Measurements from ENCODE around the gene CLRN1.

Gene CLRN1, protein sequence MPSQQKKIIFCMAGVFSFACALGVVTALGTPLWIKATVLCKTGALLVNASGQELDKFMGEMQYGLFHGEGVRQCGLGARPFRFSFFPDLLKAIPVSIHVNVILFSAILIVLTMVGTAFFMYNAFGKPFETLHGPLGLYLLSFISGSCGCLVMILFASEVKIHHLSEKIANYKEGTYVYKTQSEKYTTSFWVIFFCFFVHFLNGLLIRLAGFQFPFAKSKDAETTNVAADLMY

DNA sequence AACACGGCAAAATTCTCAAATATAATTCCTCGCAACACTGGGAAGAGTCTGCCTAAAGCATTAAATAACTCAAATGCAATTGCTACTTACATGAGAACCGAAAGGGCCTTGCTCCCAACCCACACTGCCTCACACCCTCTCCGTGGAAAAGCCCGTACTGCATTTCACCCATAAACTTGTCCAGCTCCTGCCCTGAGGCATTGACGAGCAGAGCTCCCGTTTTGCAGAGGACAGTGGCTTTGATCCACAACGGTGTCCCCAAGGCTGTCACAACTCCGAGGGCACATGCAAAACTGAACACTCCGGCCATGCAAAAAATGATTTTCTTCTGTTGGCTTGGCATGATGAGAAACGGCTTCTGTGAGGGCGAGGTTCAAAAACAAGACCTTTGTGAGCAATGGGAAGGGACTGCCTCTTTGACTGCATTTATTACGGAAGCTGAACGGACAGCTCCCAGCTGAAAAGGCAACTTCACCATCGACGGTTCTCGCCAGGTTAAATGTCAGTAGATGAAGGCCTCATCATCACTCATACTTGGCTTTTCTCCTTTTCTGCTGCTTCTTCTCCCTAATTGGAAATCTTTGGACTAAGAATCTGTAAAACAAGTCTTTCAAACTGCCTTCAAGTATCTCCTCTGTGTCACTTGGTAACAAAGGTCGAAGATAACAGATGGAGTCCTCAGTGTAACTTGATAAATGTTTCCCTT lies at the start of gene CLRN1:
Gene CLRN1 (minus strand): TSS at position 362 of the 706 bp plus-strand sequence. CDS start 19 bp downstream, at position 343.
- no peak for ATAC-seq (replicated peaks; ENCODE audit: extremely low read depth, poor library complexity, severe bottlenecking)
- Mint-ChIP-seq H3K9me3 (no peaks in the 10 kb centered on the region), H3K27me3 (peaks cover 40% of the 10 kb centered on the region), H3K4me1 (no peaks in the 10 kb centered on the region), H3K36me3 (ENCODE audit: insufficient read depth) (no peaks in the 10 kb centered on the region), H3K27ac (ENCODE audit: low read depth) (no peak within 1 kb of the TSS), H3K4me3 (no peak within 1 kb of the TSS)
- no peak for DNase-seq (ENCODE audit: low spot score in 2 of 2)

DNA sequence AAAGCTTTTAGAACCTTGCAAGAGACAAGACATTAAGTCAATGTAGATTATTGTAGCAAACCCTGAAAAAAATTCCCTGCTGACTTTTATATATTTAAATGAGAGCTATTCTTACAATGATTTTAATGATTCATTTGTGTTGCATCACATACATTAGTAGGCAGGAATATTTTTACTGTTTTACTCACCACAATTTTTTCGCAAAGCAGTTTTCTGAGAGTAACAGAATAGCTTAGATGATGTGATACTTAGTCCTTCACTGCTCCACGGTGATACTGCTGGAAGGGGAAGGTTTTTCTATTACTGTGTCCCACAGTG lies 43.9 kb upstream of the CLRN1 start:
- DNase-seq (ENCODE audit: low spot score in 2 of 2) (no peak), ATAC-seq (replicated peaks; ENCODE audit: extremely low read depth, poor library complexity, severe bottlenecking) (no peak)
- no peaks in the 10 kb centered on the region for H3K36me3 Mint-ChIP-seq (ENCODE audit: insufficient read depth)
- no peaks in the 10 kb centered on the region for H3K4me1 Mint-ChIP-seq
- no peak overlapping the region for H3K4me3 Mint-ChIP-seq
- H3K27ac Mint-ChIP-seq (ENCODE audit: low read depth) = no peak overlapping the region
- H3K27me3 Mint-ChIP-seq = peaks cover 22% of the 10 kb centered on the region
- H3K9me3 Mint-ChIP-seq = no peaks in the 10 kb centered on the region

DNA sequence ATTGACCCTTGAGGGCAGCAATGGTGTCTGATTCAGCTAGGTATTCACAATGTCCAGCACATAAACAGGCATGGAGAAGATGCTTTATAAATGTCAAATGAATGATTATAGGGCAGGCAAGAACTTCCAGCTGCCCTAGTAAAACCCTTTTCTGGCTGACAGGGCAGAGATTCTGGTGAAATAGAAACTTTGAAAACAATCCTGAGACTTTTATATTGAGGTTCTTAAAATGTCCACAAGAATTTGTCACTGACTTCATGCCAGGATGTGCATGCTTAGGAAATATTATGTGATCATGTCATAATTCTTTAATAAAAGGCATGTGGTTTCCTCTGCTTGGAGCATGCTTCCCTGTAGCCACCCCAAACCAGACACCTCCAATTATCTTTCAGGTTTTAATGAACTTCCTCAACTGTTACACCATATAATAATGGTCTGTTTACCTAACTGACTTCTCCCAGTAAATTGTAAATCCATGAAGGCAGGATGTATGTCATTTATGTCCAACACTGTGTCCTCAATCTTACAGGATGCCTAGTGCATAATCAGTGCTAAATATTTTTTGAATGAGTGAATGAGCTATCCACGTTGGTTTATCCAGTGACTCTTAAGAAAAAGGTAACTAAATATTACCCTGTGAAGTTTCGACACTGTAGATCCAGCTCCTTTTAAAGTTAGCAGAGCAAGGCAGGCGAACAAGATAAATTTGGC lies 43.4 kb upstream of the CLRN1 start:
- no peak for ATAC-seq (replicated peaks; ENCODE audit: extremely low read depth, poor library complexity, severe bottlenecking)
- Mint-ChIP-seq H3K27me3 (peaks cover 22% of the 10 kb centered on the region), H3K9me3 (no peaks in the 10 kb centered on the region), H3K36me3 (ENCODE audit: insufficient read depth) (no peaks in the 10 kb centered on the region), H3K27ac (ENCODE audit: low read depth) (no peak overlapping the region), H3K4me3 (no peak overlapping the region), H3K4me1 (no peaks in the 10 kb centered on the region)
- no peak for DNase-seq (ENCODE audit: low spot score in 2 of 2)

DNA sequence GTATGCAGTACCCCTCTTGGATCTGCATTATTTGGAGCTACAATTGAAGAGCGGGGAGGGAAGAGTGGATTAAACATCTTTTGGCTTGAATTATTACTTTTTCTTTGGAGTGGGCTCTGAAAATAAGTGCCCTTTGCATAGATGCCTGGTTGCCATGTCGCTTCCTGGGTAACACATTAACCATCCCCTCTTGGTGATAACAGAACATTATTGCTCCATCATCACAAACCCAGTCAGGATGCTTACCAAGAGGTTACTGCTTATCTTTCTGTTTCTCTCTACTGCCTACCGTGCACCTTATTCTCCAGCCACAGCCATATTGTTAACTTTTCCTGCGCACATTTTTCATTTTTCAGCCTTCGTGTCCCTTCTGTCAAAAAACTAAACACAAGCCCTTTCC lies 42.7 kb upstream of the CLRN1 start:
- Mint-ChIP-seq H3K27me3 (peaks cover 22% of the 10 kb centered on the region), H3K27ac (ENCODE audit: low read depth) (no peak overlapping the region), H3K4me1 (no peaks in the 10 kb centered on the region), H3K36me3 (ENCODE audit: insufficient read depth) (no peaks in the 10 kb centered on the region), H3K9me3 (no peaks in the 10 kb centered on the region), H3K4me3 (no peak overlapping the region)
- ATAC-seq (replicated peaks; ENCODE audit: extremely low read depth, poor library complexity, severe bottlenecking) (no peak), DNase-seq (ENCODE audit: low spot score in 2 of 2) (no peak)

DNA sequence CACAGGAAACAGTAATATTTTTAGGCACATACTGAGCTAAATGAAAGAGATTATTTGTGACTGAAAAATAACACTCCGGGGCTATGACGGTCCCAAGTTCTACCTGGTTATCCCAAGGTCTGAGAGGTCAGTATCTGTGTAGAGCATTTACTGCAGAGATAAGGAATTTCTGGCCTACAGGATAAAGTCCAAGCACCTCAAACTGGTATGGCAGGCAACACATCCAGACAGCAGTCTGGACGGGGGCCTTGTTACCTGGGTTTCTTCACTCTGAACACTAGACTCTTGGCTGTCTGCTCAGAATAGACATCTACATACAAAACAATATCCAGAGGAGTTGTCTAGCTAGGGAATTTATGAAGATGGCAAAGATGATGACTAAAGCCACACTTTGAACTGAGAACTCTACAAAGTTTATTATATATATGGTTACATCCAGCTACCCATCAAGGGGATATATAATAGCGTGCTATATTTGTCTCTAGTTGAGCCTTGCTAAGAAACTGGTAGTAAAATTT lies 42.0 kb upstream of the CLRN1 start:
- no peak overlapping the region for H3K4me3 Mint-ChIP-seq
- peaks cover 22% of the 10 kb centered on the region for H3K27me3 Mint-ChIP-seq
- DNase-seq (ENCODE audit: low spot score in 2 of 2) (no peak), ATAC-seq (replicated peaks; ENCODE audit: extremely low read depth, poor library complexity, severe bottlenecking) (no peak)
- H3K36me3 Mint-ChIP-seq (ENCODE audit: insufficient read depth) = peaks cover 2% of the 10 kb centered on the region
- no peaks in the 10 kb centered on the region for H3K4me1 Mint-ChIP-seq
- H3K27ac Mint-ChIP-seq (ENCODE audit: low read depth) = no peak overlapping the region
- H3K9me3 Mint-ChIP-seq = no peaks in the 10 kb centered on the region

DNA sequence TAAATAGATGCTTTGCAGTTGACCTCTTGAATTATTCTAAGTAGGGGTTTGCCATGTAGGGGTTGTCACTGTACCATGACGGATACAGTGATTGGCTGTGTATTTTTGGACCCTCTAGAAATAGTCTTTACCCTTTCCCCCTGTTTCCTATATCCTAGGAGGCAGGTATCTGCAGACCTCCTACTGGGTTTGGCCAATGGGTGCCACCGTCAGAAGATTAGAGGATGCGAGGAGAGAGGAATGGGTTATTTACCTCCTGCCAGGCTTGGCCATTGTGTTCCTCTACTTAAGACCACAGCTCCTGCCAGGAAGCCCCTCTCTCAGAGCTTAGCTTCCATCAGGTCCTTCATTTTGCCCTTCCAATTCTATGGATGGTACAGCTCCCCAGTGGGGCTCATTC lies 40.2 kb upstream of the CLRN1 start:
- Mint-ChIP-seq H3K36me3 (ENCODE audit: insufficient read depth) (peaks cover 2% of the 10 kb centered on the region), H3K27me3 (peaks cover 22% of the 10 kb centered on the region), H3K4me3 (no peak overlapping the region), H3K4me1 (no peaks in the 10 kb centered on the region), H3K9me3 (no peaks in the 10 kb centered on the region), H3K27ac (ENCODE audit: low read depth) (no peak overlapping the region)
- DNase-seq (ENCODE audit: low spot score in 2 of 2) (no peak), ATAC-seq (replicated peaks; ENCODE audit: extremely low read depth, poor library complexity, severe bottlenecking) (no peak)

DNA sequence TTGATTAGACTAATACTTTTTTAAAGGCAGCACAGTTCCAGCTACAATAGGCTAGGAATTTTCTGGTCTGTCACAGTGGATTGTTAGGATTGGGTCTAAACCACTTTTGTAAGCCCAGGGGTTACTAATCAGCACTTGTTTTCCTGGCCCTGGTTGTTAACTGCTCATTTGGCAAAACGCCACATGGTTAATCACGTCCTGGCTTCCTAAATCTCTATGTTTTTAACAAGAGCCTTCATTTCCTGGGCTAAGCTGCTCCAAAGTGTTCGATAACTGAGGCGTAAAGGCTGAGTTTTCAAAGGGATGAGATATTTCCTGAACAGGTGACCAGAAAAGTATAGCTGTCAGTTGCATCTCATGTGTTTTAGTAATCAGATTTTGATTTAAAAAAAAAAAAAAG lies 38.9 kb upstream of the CLRN1 start:
- no peaks in the 10 kb centered on the region for H3K9me3 Mint-ChIP-seq
- DNase-seq (ENCODE audit: low spot score in 2 of 2) (no peak), ATAC-seq (replicated peaks; ENCODE audit: extremely low read depth, poor library complexity, severe bottlenecking) (no peak)
- H3K4me3 Mint-ChIP-seq = no peak overlapping the region
- no peak overlapping the region for H3K27ac Mint-ChIP-seq (ENCODE audit: low read depth)
- peaks cover 2% of the 10 kb centered on the region for H3K36me3 Mint-ChIP-seq (ENCODE audit: insufficient read depth)
- peaks cover 22% of the 10 kb centered on the region for H3K27me3 Mint-ChIP-seq
- H3K4me1 Mint-ChIP-seq = no peaks in the 10 kb centered on the region

DNA sequence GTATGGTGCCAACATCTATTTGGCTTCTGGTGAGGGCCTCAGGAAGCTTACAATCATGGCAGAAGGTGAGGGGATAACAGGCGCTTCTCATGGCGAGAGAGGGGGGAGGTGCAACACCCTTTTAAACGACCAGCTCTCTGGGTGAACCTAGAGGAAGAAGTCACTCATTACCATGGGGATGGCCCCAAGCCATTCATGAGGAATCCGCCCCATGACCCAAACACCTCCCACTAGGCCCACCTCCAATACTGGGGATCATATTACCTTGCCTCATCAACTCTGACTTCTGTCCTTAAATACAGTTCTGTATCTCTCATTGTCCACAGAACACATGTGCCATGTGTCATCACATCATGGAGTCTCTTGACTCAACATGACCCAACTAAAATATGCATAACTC lies 37.5 kb upstream of the CLRN1 start:
- H3K36me3 Mint-ChIP-seq (ENCODE audit: insufficient read depth) = peaks cover 2% of the 10 kb centered on the region
- H3K9me3 Mint-ChIP-seq = no peaks in the 10 kb centered on the region
- DNase-seq (ENCODE audit: low spot score in 2 of 2) (no peak), ATAC-seq (replicated peaks; ENCODE audit: extremely low read depth, poor library complexity, severe bottlenecking) (no peak)
- H3K27ac Mint-ChIP-seq (ENCODE audit: low read depth) = no peak overlapping the region
- H3K4me3 Mint-ChIP-seq = no peak overlapping the region
- peaks cover 25% of the 10 kb centered on the region for H3K27me3 Mint-ChIP-seq
- no peaks in the 10 kb centered on the region for H3K4me1 Mint-ChIP-seq

DNA sequence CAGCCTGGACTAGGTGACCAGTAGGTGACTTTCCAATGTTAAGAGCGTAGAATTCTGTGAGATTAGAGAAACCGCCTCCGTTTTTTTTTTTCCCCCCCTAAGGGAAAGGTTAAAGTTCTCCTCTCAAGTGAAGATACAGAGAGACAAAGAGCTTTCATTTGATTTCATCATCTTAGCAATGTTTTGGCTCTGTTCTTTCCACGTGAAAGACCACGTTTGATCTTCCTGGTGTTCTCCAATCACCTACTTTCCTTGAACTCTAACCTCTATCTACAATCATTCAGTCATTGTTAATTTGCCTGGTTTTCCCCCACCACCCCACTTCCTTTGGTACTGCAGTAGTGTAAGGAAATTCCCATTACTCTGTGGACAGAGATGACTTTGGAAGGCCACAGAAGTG lies 36.9 kb upstream of the CLRN1 start:
- no peak overlapping the region for H3K4me3 Mint-ChIP-seq
- H3K27ac Mint-ChIP-seq (ENCODE audit: low read depth) = no peak overlapping the region
- DNase-seq (ENCODE audit: low spot score in 2 of 2) (no peak), ATAC-seq (replicated peaks; ENCODE audit: extremely low read depth, poor library complexity, severe bottlenecking) (no peak)
- H3K27me3 Mint-ChIP-seq = peaks cover 29% of the 10 kb centered on the region
- peaks cover 2% of the 10 kb centered on the region for H3K36me3 Mint-ChIP-seq (ENCODE audit: insufficient read depth)
- H3K4me1 Mint-ChIP-seq = no peaks in the 10 kb centered on the region
- H3K9me3 Mint-ChIP-seq = no peaks in the 10 kb centered on the region

DNA sequence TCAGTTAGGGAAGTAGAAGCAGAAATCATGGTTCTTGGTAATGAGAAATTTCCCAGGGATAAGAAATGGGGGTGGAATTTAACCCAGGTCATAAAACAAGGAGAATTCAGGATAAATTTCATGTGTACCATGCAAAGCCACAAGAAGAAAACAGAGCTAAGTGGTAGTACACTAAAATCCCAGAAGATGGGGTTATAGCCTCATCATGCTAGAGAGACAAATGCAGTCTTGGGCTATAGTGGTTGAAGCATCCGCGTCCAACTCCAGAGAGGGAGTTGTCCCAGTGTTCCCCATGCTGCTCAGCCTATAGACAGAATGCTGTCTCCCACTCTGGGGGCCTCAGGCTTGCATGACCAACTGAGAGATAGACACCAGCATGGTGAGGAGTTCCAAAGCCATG lies 36.2 kb upstream of the CLRN1 start:
- Mint-ChIP-seq H3K4me3 (no peak overlapping the region), H3K9me3 (no peaks in the 10 kb centered on the region), H3K27me3 (peaks cover 27% of the 10 kb centered on the region)

DNA sequence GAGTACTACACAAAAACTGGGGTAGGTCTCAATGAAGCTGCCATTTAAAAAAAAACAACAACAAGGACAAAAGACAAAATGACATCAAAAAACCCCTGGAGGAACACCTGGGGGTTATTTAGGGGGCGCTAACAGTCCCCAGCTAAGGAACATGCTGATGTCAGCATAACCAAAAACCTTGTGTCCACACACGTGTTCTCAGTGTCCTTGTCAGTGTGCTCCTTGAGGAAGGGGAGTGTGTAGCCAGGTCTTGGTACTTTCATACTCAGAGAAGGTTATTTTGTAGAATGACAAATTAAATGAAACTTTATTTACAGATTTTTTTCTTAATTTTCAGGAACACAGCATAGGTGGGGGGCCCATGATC lies 31.2 kb upstream of the CLRN1 start:
- Mint-ChIP-seq H3K27me3 (peaks cover 51% of the 10 kb centered on the region), H3K27ac (ENCODE audit: low read depth) (no peak overlapping the region), H3K4me1 (no peaks in the 10 kb centered on the region), H3K9me3 (no peaks in the 10 kb centered on the region), H3K4me3 (no peak overlapping the region), H3K36me3 (ENCODE audit: insufficient read depth) (no peaks in the 10 kb centered on the region)
- no peak for DNase-seq (ENCODE audit: low spot score in 2 of 2)
- no peak for ATAC-seq (replicated peaks; ENCODE audit: extremely low read depth, poor library complexity, severe bottlenecking)

More for the DNA sequence above, 36.2 kb upstream of the CLRN1 start:
- H3K36me3 Mint-ChIP-seq (ENCODE audit: insufficient read depth) = peaks cover 2% of the 10 kb centered on the region
- no peaks in the 10 kb centered on the region for H3K4me1 Mint-ChIP-seq
- H3K27ac Mint-ChIP-seq (ENCODE audit: low read depth) = no peak overlapping the region
- no peak for ATAC-seq (replicated peaks; ENCODE audit: extremely low read depth, poor library complexity, severe bottlenecking)
- DNase-seq (ENCODE audit: low spot score in 2 of 2) = no peak

DNA sequence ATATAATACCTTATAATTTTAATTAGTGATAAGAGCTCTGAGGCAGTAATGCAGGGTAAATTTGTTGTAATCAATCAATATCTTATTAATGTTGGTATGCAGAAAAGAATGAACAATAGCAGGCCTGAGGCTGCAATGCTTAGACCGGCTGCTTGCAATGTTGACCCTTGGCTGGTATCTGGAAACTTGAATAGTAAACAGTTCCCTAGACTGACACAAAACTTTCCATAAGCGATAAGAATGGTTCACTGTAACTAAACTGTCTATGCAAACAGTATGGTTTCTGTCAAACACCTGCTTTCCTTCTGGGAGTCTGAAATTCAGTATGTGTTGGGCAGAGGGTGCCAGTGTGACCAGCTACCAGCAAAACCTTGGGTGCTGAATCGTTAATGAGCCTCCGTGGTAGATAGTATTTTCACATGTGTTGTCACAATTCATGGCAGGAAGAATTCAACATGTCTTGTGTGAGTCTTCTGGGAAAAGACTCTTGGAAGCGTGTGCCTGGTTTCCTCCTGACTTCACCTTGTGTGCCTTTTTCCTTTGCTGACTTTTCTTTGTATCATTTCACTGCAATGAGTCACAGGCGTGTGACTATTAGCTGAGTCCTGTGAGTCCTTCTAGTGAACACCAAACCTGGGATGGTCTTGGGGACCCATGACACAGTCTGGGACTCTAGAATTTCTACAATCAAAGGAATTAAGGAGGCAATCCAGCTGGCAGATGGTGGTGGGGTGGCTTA lies 30.7 kb upstream of the CLRN1 start:
- H3K27me3 Mint-ChIP-seq = peaks cover 56% of the 10 kb centered on the region
- DNase-seq (ENCODE audit: low spot score in 2 of 2) = no peak
- H3K4me1 Mint-ChIP-seq = no peaks in the 10 kb centered on the region
- no peak overlapping the region for H3K4me3 Mint-ChIP-seq
- no peak for ATAC-seq (replicated peaks; ENCODE audit: extremely low read depth, poor library complexity, severe bottlenecking)
- H3K9me3 Mint-ChIP-seq = no peaks in the 10 kb centered on the region
- H3K36me3 Mint-ChIP-seq (ENCODE audit: insufficient read depth) = no peaks in the 10 kb centered on the region
- no peak overlapping the region for H3K27ac Mint-ChIP-seq (ENCODE audit: low read depth)
